Stimulated activated CD8-positive, alpha-beta memory T cell treated with anti-CD3 and anti-CD28 coated beads, Interleukin-12 subunit alpha, Interleukin-12 subunit beta, amount 100 ng/mL, for 24 hours (primary cell): ENCODE measurements around the gene TMEM63A.
"Not testable (repeated sequence)": the region's sequence is repeated elsewhere in the genome, so short reads cannot be mapped to it uniquely, and the experiment has no call there.

Source experiments
- DNase-seq: peaks from one replicate; pipeline ENCODE4 v3.0.0-alpha.2; 2020; ENCODE audit errors: extremely low read depth

TMEM63A gene

DNA sequence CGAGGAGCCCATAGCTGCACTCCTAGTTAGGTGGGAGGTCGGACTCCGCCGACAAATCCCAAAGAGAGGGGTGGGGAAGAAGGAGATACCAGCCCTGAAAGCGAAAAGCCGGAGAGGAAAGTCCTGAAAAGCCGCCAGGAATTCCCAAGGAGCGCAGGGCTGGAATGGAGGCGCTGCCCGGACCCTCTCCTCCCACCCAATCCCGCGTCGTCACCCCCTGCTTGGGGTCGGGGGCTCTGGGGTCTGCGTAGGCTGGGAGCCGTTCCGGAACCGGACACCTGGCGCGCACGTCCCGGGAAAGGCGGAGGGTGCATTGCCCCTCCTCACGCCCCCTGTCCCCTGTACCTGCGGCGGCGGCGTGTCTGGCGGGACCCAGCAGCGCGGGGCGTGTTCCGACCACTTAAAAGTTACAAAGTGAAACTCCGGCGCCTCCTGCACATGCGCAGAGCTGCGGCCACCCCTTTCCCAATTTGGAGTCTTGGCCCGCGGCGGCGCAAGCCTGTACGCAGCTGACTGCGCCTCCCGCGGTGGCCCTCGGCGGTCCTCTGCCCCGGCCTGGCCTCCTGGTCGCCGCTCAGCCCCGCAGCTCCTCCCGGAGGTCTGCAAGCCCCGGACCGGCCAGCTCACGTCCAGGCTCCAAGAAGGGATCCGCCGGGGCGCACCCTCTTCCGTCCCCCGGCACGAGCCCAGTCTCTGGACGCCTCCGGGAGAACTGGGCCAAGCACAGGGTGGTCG is at the start of gene TMEM63A:
Gene TMEM63A (minus strand): TSS at position 422 of the 735 bp plus-strand sequence. CDS start 4,800 bp downstream, outside the sequence.
- peak; percentile 72 for DNase-seq

DNA sequence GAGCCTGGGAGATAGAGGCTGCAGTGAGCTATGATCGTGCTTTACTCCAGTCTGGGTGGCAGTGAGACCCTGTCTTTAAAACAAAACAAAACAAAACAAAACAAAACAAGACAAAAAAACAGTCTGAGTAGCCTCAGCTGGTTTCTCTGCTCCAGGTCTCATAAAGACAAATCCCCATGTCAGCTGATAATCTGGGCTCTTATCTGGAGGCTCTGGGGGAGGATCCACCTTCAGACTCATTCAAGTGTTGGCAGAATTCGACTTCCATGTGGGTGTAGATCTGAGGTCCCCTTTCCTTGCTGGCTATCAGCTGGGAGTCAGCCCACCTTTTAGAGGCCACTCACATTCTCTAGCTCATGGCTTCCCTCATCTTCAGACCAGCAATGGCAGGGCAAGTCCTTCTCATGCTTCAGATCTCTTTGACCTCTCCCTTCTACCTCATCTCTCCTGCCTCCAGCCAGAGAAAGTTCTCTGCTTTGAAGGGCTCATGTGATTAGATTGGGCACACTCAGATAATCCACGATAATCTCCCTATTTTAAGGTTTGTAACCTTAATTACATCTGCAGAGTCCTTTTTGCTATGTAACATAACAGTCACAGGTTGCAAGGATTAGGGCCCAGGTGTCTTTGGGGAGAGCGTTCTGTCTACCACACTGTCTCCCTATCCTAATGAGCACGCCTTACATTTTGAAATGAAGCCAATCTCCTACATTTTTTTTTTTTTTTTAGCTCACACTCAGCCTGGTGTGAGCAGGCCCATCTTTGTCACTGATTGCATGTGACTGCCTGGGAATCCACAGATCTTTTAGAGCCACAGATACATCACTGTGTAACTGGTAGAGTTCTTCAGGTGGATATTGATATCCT is 49.3 kb upstream of the TMEM63A start:
- no peak for DNase-seq

DNA sequence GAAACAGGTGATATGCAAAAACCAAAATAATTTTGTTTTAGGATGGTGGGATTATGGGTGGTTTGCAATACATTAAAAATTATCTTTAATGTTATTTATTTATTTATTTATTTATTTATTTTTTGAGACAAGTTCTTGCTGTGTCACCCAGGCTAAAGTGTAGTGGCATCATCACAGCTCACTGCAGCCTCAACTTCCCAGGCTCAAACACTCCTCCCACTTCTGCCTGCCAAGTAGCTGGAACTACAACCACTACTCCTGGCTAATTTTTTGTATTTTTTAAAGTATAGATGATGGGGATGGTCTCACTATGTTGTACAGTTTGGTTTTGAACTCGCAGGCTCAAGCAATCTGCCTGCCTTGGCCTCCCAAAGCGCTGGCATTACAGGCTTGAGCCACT is 48.4 kb upstream of the TMEM63A start:
- DNase-seq, result no peak

DNA sequence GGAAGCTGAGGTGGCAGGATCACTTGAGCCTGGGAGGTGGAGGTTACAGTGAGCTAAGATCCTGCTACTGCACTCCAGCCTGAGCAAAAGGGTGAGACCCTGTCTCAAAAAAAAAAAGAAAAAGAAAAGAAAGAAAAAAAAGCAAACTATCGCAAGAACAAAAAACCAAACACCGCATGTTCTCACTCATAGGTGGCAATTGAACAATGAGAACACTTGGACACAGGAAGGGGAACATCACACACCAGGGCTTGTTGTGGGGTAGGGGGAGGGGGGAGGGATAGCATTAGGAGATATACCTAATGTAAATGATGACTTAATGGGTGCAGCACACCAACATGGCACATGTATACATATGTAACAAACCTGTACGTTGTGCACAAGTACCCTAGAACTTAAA is 47.3 kb upstream of the TMEM63A start:
- not testable (repeated sequence) for DNase-seq

DNA sequence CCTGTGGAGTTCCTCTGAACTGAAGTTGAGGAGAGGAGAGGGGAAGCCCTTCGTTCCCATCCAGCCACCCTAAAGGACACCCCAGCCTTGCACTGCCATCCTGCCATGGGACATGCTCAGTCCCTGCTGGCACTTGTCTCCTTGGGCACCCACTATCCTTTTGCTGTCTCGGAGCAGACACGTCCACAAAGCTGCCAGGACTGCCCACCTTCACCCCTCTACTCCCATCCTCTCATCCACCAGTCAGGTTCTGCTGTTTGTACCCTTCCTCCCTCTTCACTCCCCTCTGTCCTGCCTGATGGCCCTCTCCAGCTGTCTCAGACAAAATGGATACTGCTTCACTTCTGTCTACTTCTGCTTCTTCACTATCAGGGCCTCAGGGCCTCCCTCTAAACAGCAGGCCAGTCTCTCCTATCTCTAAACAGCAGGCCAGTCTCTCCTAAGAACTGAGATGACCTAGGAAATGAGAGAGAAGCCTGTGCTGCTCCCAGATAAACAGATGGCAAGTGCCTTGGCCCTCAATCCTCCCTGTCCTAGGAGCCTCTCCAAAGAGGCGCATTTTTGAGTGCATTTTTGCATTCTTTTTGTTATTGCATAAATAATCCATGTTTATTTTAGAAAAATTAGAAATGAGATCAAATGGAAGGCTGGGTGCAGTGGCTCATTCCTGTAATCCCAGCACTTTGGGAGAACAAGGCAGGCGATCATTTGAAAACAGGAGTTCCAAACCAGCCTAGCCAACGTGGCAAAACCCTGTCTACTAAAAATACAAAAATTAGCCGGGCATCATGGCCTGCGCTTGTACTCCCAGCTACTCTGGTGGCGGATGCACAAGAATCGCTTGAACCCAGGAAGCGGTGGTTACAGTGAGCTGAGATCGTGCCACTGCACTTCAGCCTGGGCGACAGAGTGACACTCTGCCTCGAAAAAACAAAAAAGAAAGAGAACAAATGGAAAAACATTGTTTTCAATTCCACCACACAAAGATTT is 46.3 kb upstream of the TMEM63A start:
- DNase-seq, result no peak

DNA sequence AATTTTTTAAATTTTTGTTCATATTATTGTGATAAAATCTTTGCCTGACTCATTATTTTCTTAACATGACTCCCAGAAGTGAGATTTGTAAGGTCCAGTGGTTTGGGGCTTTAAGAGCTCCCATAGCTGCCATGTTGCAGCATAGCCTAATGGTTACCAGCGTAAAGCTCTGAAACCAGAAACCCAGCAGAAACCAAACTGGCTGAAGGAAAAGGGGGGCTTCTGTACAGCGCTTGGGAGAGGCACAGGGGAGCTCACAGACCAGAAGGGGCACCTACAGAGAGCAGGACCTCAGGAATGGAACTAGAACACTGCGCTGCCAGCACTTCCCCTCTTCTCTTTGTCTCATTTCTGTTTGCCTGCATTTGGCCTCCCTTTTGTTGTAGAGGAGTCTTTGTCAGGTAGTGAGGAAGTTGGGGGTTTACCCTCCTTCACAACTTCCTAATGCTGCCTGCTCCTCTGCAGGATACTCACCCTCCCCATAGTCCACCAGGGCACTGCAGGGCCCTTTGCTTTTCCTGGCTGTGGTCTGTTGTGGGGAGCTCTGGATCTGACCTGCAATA is 44.5 kb upstream of the TMEM63A start:
- DNase-seq, result no peak

DNA sequence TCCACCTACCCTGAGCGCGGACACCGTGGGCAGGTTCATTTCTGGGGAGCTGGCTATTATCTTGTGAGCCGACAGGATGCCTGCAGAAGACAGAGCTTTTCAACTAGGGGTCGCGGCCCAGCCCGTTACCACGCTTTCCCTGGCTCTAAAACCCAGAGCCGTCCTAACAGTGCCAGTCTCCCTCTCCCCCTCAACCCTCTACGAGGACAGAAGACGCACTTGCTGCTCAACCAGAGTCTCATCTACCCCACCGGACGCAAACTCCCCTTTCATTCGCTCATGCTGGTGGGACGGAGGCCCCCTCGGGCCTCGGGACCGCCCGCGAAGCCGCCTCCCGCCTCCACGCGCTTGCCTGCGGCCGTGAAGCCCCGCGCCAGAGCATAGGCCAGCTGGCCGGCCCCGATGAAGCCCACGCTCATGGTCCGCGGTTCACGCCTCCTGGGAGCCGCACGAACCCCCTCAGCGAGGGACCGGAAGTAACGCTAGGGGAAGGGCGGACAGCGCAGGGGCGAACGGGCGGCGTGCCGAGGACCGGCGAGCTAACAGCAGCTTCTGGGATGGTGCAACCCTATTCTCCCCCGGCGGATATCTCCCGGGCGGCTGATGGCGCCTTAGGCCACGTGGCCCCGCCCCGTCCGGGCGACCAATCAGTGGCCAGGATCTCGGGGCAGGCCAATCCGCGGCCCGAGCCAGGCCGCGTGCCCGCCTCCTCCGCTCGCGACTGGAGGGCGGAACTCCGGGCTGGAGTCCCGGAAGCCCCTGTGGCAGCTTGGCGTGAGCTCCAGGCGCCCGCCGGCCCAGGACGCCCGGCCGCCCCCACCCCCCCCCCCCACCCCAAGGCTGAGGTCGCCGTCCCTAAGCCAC is 41.7 kb upstream of the TMEM63A start, which contains the start of gene PYCR2:
Gene PYCR2 (minus strand): TSS at position 559 of the 864 bp plus-strand sequence. CDS start 140 bp downstream, at position 419.
- peak; percentile 82 for DNase-seq

DNA sequence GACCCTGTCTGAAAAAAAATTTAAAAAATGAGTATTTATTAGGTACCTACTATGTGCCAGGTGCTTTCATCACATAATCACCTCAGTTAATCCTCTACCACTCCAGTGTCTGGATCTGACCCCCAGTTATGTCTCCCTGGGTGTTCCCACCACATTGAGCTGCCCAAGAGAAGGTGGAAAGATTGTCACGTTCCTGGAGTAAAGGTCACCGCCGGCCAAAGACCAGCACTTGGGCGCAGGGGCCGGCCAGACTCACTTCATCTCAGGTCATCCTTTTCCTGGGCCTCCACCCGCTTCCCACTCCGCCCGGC is 41.2 kb upstream of the TMEM63A start:
- no peak for DNase-seq

DNA sequence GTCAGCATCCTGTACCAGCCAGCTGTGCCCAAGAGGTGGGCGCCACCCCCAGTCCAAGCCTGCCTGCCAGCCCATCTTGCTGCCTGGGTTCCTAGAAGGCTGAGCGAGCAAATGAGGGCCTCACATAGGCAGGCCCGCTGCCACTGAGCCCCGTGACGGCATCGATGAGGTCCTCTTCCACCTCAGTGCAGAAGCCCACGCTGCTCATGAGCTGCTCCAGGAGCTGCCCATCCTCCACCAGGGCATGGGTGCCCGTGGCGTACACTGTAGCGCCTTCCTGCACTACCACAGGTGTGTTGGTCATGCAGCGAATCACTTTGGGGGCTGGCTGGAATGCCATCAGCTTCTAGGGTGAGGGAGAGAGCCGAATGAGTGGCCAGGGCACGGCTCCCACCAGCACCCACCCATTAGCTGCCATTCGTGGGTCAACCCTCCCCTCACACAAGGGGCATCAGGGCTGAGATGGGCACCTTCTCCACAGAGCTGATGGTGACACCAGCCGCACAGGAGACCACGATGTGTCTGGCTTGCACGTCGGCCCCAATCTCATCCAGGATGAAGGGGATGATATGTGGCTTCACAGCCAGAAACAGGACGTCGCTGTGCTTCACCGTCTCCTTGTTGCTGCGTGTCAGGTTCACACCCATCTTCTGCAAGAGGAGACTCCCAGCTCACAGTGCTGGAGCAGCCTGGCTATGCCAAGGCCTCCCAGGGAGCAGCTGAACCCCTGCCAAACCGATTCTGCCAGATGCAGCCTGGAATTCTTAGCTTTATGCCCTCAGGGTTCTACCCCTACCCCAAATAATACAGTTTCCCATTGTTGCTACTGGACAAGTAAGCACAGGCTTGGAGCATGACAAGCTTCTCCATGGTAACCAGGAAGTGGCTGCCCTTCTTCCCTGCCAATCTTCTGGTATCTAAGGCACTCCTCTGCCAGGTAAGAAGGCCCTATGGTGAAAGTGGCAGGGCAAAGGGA is 39.8 kb upstream of the TMEM63A start:
- no peak for DNase-seq

DNA sequence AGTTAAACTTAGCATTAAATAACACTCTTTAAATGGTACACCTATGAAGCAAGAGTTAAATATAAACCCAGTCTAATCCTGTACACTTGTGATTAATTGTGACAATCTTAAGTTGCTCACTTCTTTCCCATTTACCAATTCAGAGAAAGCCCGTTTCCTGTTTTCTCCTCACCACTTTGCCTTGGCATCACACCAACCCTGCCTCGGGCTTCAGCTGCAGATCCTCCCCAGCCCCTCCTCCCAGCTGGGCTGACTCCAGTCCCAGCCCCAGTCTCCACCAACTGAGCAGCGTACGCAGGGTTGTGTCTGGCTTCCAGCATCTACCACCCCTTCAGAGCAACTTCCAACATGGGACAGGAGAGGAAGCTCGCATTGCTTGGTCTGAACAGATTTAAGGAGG is 37.7 kb upstream of the TMEM63A start:
- no peak for DNase-seq

DNA sequence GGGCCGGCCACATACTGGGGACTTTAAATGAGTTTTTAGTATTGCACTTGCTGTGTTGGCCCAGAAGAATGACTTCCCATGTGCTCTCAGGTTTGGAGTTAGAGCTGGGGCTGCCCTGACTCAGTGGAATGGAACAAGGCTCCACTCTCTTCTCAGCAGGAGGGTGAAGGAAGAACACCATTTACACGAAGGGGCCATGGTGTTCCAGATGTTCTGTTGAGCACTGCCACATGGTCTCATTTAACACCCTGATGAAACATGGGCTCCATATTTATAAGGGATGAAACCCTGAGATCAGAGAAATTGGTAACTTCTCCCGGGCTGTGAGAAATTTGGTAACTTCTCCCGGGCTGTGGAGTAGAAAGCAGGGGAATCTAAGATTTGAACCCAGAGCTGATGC is 36.1 kb upstream of the TMEM63A start:
- DNase-seq, result no peak

DNA sequence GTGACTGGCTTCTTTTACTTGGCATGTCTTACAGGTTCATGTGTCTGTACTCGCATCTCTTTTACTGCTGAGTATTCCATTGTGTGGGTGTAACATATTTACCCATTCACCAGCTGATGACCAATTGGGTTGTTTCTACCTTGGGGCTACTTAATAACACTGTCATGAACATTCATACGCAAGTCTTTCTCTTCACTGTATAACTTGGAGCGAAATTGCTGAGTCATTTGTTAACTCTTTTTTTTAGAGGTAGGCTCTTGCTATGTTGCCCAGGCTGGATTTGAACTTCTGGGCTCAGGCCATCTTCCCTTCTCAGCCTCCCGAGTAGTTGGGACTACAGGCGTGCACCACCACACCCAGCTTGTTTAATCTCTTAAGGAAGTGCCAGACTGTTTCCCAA is 35.4 kb upstream of the TMEM63A start:
- no peak for DNase-seq

DNA sequence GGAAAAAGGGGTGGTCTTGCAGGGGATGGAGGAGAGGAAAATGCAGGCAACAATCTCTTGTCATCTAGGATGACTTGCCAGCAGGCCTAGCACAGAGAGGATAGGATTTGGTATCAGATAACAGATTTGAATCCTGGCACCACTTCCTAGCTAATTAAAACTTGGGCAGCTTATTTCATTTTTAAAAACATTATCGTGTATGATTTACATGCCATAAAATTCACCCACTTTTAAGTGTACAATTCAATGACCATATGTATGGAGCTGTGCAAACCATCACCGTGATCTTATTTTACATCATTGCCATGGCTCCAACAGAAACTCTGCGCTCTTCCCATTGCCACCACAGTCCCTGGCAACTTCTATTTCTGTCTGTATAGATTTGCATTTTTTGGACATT is 34.9 kb upstream of the TMEM63A start:
- DNase-seq, result no peak

DNA sequence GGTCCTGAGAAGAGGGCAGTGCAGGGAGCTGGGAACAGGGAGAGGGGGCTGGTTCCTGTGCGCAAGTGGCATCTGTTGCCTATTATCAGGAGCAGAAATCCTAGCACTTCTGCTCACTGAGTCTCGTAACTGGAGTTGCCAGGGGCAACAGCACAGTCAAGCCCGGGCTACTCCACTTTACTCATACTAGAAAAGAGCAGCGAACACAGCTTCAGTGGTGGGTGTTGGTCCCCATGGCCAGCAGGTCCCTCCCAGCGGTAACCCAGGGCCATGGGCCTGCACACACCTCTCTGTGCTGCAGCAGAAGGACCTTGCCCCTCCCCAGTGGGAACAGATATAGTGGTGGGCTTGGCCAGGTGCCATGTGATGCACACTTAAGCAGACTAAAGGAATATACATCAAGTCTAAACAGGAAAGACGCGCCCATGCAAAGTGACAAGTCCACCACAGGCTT is 33.4 kb upstream of the TMEM63A start:
- no peak for DNase-seq

DNA sequence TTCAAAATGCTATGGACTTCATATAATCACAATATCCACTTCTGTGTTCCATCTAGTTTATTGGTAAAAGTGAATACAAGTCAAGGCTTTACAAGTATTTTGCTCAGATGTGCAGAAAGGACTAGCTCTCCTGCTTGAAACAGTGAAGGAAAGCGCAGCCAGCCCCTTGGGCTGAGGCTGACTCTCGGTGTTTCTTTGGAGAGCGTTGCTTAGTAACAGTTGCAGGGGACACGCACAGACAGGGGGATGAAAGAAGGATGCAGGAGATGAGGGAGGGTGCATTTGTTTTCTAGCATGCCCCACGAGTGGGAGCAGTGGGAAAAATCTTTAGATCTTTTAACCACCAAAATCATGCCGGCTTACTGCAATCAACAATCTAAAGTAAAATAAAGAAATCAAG is 32.8 kb upstream of the TMEM63A start:
- DNase-seq, result no peak

DNA sequence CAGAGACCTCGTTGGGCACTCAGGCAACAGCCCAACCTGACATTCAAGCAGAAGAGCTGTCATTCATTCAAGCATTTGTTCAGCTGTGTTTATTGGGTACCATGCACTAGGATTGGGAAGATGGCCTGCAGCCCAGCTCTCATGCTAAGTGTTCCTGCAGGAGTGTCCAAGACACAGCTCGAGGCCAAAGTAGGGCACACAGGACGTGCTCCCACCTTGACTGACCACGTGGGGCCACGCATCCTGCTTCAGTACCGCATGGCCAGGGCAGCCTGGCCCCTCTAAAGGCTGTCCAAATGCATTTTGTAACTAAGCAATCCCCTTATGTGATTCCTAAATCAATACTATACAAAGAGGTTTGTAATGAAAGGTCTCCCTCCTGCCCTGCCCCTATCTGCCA is 32.2 kb upstream of the TMEM63A start:
- DNase-seq, result no peak

DNA sequence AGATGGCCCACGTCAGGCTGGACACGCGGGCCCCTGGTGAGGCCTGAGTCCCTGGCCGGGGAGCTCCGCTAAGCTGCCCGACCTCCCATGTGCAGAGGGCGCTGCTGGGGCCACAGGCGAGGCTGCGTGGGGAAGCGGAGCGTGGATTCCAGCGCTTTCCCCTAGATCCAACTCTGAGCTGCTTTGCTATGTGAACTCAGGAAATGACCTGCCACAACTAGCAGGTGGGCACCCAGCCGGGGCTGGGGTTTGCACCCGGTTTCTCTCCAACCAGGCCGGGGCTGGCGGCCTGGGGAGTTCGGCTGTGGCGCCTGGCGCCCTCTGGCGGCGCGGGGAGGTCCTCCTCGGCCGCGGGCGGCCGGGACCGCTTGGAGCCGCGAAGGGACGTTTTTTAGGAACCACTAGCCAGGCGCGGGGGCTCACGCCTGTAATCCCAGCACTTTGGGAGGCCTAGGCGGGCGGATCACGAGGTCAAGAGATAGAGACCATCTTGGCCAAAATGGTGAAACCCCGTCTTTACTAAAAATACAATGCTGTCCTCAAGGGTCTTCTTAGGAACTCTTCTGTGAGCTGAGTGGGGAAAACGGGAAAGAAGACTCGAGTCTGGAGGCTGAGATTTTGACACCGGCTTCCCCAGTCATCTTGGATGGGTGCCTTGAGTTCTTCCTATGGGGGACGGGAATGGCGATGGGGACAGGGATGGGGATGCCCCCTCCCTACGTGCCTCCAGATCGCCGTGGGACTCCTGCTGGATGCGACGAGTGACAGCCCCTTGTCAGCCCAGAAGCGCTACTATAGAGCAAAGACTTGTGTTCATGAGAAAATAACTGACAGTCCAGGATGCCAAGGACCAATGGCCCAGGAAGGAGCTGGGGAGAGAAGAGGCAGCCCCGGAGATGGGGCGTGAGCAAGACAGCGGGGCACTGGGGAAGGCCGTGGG is 29.3 kb upstream of the TMEM63A start:
- no peak for DNase-seq

DNA sequence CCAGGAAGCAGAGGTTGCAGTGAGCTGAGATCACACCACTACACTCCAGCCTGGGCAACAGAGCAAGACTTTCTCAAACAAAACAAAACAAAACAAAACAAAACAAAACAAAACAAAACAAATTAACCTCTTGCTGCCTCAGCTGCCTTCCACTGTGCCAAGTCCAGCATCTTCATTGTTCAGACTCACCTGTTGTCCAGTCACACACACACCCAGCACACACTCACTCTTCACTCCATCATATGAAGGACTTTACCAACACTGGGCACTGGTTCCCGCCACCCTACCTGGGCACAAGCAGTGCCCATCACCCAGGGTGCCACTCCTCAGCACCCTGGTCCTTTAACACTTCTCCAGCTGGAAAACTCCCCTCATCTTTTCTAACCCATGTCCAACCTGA is 27.3 kb upstream of the TMEM63A start:
- no peak for DNase-seq
